Thyroid gland (tissue), 4 donors: Measurements from ENCODE around the gene SLC17A2.

Source experiments
- CTCF ChIP-seq, 6 experiments: fragments of 200-600 bp in 3 of 6; fragments of 450-650 bp in 3 of 6; sonication (generic) in 3 of 6; IDR thresholded peaks; one replicate each; pipeline ENCODE4 v1.5.1; 2016 to 2019; ENCODE audit warnings: antibody characterized with exemption in 6 of 6, mild to moderate bottlenecking in 2 of 6, inconsistent platforms in 1 of 6, moderate library complexity in 1 of 6
- POLR2A ChIP-seq, 2 donors: fragments of 450-650 bp; IDR thresholded peaks; one replicate each; pipeline ENCODE4 v1.6.1; 2017; ENCODE audit warnings: antibody characterized with exemption in 2 of 2, mild to moderate bottlenecking in 2 of 2, moderate library complexity in 1 of 2

DNA sequence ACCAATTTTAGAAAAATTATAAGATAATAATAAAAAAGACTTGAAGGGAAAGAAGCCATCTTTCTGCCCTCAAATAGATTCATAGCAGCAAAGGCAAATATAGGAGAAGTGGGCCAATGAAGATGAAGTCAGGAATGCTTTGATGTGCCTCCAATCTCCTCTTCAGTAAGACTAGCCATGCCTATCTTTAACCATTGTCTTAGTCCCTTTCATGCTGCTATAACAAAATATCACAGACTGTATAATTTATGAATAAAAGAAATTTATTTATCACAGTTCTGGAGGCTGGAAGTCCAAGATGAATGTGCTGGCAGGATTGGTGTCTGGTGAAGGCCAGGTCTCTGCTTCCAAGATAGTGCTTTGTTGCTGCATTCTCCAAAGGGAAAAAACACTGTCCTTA, 37.6 kb downstream of the SLC17A2 start:
- no peak for TF ChIP-seq POLR2A (IDR thresholded peaks at IDR 0.05)
- TF ChIP-seq CTCF (IDR thresholded peaks at IDR 0.05) = no peak
